Germinal center (tissue), 1 donor: ENCODE measurements around the gene KLHL21.
A peak's percentile ranks its signal among the peaks of the same experiment; 100 is the strongest.
"Not testable (repeated sequence)": the region's sequence is repeated elsewhere in the genome, so short reads cannot be mapped to it uniquely, and the experiment has no call there.

Source experiments
- DNase-seq: peaks from one replicate; pipeline ENCODE4 v3.0.0; 2012; ENCODE audit warnings: mixed read lengths, low spot score

KLHL21 gene, protein sequence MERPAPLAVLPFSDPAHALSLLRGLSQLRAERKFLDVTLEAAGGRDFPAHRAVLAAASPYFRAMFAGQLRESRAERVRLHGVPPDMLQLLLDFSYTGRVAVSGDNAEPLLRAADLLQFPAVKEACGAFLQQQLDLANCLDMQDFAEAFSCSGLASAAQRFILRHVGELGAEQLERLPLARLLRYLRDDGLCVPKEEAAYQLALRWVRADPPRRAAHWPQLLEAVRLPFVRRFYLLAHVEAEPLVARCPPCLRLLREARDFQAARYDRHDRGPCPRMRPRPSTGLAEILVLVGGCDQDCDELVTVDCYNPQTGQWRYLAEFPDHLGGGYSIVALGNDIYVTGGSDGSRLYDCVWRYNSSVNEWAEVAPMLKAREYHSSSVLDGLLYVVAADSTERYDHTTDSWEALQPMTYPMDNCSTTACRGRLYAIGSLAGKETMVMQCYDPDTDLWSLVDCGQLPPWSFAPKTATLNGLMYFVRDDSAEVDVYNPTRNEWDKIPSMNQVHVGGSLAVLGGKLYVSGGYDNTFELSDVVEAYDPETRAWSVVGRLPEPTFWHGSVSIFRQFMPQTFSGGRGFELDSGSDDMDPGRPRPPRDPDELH

DNA sequence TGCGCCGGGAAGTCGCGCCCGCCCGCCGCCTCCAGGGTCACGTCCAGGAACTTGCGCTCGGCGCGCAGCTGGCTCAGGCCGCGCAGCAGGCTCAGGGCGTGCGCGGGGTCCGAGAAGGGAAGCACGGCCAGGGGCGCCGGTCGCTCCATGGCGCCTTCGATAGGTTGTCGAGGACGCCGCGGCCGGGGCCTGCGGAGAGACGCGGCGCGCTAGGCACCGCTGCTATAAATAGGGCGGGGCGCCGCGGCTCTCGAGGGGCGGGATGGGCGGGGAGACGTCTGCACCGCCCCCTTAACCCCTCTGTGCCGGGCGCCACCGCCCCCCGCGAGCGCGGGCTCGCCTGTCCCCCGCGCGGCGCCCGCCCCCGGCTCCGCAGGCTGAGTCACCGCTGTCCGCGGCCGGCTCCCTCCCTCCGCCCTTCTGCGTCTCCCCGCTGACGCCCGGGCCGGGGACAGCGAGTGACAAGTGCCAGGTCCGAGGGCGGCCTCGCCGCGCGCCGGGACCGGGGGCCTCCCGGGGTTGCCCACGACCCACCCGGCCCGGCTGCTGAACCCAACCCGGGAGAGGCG lies at the start of gene KLHL21:
KLHL21 (minus strand) TSS at position 201 of the 569 bp plus-strand sequence; CDS start at position 149, 52 bp downstream.
- peak; percentile 76 for DNase-seq

- DNase-seq: no peak
These were observed 49.2 kb upstream of the KLHL21 start for GRCh38 chr1:6651909-6652308.

- DNase-seq: no peak
These were observed 45.9 kb upstream of the KLHL21 start for GRCh38 chr1:6648556-6648955.

- peak; percentile 57 for DNase-seq
These were observed 44.0 kb upstream of the KLHL21 start for GRCh38 chr1:6646499-6647148.

DNA sequence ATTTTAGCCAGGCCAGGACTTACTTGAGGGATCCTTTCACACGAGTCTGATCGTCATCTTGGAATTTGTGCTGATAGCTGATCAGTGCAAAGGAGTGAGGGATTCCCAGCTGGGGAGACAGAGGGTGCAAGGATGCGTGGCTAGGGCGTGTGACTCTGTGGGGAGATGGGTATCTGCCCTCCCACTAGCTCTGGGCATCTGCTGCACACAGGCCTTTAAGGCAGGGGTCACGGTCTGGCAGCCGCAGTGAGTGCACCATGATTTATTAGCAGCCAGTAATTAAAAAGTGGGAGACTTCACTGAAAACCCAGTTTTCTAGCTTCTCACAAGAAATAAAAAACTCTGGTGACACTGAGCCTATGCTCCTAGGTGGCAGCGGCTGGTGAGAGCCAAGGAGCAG lies 42.3 kb upstream of the KLHL21 start:
- DNase-seq: no peak

GRCh38 chr1:6640867-6641266 lies 38.2 kb upstream of the KLHL21 start:
- not testable (repeated sequence) for DNase-seq

- DNase-seq: no peak
These were observed 35.6 kb upstream of the KLHL21 start for GRCh38 chr1:6638226-6638625.

DNA sequence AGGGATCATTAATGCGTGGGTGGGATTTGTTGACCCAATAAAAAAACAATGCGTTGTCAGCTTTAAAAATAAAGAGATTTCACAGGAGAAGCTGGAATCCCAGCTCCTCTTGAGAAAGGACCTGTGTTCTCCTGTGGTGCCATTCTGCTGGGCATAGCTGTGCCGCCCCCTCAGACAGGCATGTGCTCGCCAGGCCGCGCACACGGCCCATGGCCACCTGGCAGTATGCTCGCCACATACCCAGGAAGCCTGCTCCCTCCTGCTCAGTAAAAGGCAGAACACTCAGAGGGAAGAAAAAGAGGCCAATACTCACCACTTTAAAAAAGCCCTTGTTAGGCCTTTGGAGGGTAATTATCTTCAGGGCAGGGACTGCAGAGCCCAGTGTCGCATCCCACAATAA lies 35.1 kb upstream of the KLHL21 start:
- no peak for DNase-seq

DNA sequence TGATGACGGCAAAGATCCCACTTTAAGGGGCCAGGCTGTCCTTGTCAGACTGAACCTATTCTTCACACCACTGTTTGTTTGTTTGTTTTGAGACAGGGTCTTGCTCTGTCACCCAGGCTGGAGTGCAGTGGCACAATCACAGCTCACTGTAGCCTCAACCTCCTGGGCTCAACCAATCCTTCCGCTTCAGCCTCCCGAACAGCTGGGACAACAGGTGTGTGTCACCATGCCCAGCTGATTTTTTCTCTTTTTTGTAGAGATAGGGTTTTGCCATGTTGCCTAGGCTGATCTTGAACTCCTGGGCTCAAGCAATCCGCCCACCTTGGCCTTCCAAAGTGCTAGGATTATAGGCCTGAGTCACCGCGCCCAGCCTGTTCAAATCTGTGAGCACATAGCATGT lies 34.1 kb upstream of the KLHL21 start:
- not testable (repeated sequence) for DNase-seq

GRCh38 chr1:6635910-6636760 lies 33.5 kb upstream of the KLHL21 start:
- peak; percentile 36 for DNase-seq

DNA sequence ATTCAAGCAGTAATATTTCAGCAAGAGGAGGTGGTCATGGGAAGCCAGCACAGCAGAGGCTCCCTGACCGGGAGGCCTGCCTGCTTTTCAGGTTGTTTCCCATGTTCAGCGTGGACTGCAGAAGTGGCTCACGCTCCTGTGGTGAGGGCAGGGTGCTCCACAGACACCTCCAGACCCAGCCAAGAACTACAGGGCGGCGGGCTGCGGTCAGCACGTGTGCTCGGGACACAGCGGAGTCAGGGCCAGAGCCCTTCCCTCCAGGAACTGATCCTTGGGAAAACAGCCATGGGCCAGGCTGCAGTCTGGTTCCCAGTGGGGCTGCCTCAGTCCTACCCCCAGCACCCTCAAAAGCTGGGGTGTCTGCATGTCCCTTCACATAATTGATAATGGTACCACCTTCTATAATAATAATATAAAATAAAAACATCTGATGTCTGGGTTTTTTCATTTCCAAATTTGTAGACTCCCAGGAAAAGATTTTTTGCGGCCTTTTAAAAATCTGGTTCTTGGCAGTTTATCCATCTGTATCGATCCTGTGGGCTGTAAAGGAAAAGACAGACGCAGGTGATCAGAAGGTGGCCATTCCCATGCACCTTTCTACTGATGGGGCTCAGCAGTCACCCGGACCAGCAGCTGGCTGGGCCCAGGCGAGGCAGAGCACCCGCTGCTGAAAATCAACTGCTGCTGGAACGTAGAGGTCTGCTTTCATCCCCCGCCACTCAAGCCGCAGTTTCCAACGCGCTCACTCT lies 32.7 kb upstream of the KLHL21 start:
- no peak for DNase-seq

GRCh38 chr1:6634371-6635052 lies 31.8 kb upstream of the KLHL21 start:
- peak; percentile 38 for DNase-seq

DNA sequence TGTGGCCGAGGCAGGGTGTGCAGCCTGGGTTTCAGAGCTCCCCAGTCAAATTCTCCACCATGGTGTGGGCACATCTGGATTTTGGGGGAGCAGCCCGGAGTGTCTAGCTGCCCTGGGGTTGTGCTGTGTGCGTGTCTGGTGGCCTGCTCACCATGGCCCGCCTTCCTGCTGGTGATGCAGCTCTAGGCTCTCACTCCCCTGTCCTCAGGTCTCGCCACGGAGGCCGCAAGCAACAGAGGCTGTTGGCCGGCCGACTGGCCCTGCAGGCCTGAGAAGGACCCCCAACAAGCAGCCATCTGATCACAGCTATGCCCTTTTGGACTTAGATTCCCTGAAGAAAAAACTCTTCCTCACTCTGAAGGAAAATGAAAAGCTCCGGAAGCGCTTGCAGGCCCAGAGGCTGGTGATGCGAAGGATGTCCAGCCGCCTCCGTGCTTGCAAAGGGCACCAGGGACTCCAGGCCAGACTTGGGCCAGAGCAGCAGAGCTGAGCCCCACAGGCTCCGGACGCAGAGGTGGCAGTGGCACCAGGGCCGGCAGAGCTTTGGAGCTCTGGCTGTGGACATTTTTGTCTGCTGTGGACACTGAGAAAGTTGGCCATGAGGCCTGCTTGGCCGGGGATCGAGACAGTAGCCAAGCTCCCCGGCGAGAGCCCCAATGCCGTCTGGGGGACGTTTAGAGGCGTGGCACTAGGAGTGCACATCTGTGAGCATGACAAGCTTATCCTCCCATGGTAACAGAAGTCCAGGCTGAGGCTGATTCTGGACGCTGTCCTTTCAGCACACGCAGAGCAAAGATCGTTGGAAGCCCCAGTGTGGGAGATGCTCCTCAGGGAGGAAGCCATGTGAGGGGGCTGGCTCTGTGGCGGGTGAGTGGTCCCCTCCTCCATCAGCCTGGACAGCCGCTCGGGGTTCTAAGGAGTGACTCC lies 30.2 kb upstream of the KLHL21 start:
- no peak for DNase-seq

GRCh38 chr1:6631058-6631457 lies 28.4 kb upstream of the KLHL21 start:
- DNase-seq: no peak

DNA sequence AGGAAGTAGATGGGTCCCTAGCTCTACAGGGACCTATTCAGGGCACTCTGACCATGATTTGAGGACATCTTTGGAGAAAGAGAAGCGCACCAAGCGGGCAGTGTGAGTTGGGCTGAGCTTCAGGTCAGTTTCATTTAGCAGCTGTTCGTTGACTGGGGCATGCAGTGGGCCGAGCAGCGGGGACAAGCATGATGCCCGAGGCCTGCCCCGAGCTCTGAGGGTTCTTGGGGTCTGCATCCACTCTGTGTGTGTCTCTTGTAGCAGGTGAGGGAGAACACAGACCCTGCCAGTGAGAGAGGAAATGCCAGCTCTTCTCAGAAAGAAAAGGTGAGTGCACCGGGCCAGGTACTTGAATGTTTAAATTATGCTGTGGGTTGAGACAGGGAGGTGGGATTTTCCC lies 27.4 kb upstream of the KLHL21 start:
- DNase-seq: no peak

DNA sequence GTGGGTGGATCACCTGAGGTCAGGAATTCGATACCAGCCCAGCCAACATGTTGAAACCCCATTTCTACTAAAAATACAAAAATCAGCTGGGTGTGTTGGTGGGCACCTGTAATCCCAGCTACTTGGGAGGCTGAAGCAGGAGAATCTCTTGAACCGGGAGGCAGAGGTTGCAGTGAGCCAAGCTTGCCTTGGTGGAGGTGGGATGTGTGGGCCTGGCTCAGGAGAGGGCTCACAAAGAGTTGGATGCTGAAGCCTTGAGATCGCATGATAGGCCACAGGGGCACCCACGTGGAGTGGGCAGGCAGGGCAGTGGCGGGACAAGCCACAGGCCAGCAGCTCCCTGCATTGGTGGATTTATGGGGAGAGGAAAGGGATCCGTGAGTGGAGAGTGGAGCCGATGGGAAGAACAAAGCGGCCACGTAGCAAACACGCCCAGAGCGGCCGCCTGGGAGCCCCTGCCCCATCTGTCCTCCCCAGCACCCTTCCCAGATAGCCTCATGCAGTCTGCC lies 26.4 kb upstream of the KLHL21 start:
- no peak for DNase-seq

DNA sequence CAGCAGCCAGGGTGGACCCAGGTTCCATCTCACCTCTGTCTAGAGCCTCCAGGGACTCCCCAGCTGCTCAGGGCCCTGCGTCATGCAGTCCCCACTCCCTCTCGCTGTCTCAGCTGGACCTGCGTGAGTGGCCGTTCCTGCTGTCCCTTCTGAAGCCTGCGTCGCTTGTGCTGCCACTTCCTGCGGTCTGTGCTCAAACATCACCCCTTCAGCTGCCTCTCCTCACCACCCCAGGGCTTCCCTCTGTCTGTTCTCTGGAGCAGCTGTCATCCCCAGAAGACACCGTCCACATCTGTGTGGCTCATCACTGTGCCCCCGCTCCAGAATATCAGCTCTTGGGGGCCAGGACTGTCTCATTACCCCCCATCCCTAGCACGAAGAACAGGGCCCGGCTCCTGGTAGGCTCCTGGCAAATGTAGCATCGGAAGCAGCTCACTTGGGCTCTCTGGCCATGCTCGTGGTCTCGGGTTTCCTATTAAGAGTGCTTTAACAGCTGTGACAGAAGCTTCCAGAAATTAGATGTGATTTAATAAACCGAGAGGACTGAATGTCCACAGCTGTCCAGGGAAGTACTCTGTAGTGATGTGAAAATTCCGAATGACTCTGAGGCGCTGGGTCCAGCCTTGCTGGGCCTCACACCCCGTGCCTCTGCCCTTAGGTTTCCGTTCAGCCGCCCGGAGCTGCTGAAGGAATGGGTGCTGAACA lies 25.3 kb upstream of the KLHL21 start:
- DNase-seq: no peak

GRCh38 chr1:6627031-6627430 lies 24.4 kb upstream of the KLHL21 start:
- peak; percentile 79 for DNase-seq
